Measurements from ENCODE around the gene NEURL3. TPM values are rescaled to one million over a fixed set of nuclear protein-coding genes. Genes with fewer than 3 reads are reported as not detected.

The NEURL3 gene
- total and polyA plus RNA-seq, 2 donors from 2014 or later = 3.2 to 11.1 TPM

DNA sequence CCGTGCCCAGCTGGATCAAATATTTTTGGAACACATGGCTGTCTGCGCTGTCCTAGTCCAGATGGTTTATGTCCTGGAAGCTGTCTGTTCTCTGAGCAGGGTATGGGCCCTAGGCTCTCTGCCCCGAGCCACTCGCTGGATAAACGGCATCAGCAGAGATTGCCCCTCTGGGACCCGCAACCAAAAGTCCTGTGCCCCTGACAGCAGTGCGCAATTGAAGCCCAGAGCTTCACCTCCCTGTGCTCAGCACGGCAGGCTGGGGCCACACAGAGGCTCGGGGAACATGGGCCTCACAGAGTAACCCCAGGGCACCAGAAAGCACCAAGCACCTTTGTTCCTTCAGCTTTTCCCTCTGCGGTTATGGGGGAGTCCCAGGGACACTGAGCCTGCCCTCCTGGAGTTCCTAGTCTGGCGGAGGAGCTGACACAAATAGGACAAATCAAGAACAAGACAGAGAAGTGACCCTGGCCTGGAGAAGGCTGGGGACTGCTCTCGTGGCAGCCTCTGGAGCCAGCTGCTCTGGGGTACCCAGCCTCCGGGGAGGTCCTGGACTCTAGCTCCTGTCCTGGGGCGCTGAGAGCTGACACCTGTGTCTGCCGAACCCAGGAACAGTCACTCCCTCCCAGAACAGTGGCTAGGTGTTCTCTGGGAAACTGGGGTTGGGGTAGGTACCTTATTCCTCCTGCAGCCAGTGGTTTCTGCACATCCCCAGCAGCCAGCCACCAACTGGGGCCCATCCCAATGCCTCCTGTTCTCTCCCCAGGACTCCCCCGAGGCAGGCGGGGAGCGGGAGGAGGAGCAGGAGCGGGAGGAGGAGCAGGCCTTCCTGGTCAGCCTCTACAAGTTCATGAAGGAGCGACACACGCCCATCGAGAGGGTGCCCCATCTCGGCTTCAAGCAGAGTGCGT lies 43.7 kb upstream of the NEURL3 start:
- FAIRE-seq = no peak
- no peak overlapping the region for H3K9ac ChIP-seq (ENCODE audit: low read length in 3 of 3)
- no peaks in the 10 kb centered on the region for H3K27me3 ChIP-seq (ENCODE audit: control insufficient read depth, insufficient read depth, low read length)
- H3K9me3 ChIP-seq (ENCODE audit: control insufficient read depth in 2 of 3, insufficient read depth in 1 of 3, low read length in 3 of 3) = no peaks in the 10 kb centered on the region
- H3K27ac ChIP-seq (ENCODE audit: low read depth in 2 of 2, low read length in 2 of 2) = no peak overlapping the region
- H3K4me1 ChIP-seq (ENCODE audit: control insufficient read depth in 2 of 3, insufficient read depth in 2 of 3, low read depth in 1 of 3, low read length in 3 of 3) = no peaks in the 10 kb centered on the region
- TF ChIP-seq, protein P1, sequence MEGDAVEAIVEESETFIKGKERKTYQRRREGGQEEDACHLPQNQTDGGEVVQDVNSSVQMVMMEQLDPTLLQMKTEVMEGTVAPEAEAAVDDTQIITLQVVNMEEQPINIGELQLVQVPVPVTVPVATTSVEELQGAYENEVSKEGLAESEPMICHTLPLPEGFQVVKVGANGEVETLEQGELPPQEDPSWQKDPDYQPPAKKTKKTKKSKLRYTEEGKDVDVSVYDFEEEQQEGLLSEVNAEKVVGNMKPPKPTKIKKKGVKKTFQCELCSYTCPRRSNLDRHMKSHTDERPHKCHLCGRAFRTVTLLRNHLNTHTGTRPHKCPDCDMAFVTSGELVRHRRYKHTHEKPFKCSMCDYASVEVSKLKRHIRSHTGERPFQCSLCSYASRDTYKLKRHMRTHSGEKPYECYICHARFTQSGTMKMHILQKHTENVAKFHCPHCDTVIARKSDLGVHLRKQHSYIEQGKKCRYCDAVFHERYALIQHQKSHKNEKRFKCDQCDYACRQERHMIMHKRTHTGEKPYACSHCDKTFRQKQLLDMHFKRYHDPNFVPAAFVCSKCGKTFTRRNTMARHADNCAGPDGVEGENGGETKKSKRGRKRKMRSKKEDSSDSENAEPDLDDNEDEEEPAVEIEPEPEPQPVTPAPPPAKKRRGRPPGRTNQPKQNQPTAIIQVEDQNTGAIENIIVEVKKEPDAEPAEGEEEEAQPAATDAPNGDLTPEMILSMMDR (IDR thresholded peaks at IDR 0.05; ENCODE audit: borderline replicate concordance, extremely low read depth, insufficient read depth) = no peak
- H3K4me3 ChIP-seq (ENCODE audit: low read length in 3 of 3) = no peak overlapping the region
- intact Hi-C loops (cut with DNase I) = no loop called here
- DNase-seq = no peak
- no peaks in the 10 kb centered on the region for H3K36me3 ChIP-seq (ENCODE audit: control insufficient read depth in 2 of 3, insufficient read depth in 3 of 3, low read length in 3 of 3)

DNA sequence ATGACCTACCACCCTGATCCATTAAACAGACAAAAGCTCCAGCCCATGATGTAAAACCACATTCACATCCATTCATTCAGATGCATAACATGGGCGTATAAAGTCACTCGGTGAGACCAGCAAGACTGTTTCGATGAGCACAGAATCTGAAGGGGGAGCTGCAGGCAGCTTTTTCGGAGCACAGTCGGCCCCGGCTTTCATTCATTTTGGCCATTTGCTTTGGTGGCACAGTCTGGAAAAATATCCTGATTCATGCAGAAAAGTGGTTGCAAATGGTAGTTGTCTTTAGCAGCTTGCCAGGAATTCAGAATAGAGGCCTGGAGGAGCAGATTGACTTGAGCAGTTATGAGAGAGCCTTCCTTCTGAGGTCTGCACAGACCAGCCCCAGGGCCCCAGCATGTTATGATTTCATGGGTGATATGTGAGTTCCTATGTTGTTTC lies 42.6 kb upstream of the NEURL3 start:
- Histone ChIP-seq H3K36me3 (ENCODE audit: control insufficient read depth in 2 of 3, insufficient read depth in 3 of 3, low read length in 3 of 3) (no peaks in the 10 kb centered on the region), H3K4me1 (ENCODE audit: control insufficient read depth in 2 of 3, insufficient read depth in 2 of 3, low read depth in 1 of 3, low read length in 3 of 3) (no peaks in the 10 kb centered on the region)
- intact Hi-C loops (cut with DNase I) = no loop called here

DNA sequence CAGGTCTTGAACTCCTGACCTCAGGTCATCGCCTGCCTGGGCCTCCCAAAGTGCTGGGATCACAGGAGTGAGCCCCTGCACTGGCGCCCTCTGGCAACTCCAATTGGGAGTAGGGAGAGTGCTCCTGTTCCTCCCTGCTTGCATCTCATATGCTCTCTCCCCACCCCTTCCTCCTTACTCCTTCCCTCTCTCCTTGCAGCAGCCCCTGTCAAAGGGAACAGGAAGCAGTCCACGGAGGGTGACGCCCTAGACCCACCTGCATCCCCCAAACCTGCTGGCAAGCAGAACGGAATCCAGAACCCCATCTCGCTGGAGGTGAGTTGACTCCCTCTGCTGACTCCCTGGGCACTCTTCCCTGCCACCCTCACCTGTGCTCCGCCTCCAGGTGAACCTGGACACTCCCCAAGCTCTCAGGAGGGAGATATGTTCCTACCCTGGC lies 42.1 kb upstream of the NEURL3 start:
- H3K9me3 ChIP-seq (ENCODE audit: control insufficient read depth in 2 of 3, insufficient read depth in 1 of 3, low read length in 3 of 3) = no peaks in the 10 kb centered on the region
- TF ChIP-seq, protein P1 (IDR thresholded peaks at IDR 0.05; ENCODE audit: borderline replicate concordance, extremely low read depth, insufficient read depth) = no peak
- intact Hi-C loops (cut with DNase I) = no loop called here
- H3K27ac ChIP-seq (ENCODE audit: low read depth in 2 of 2, low read length in 2 of 2) = no peak overlapping the region
- no peak overlapping the region for H3K4me3 ChIP-seq (ENCODE audit: low read length in 3 of 3)
- DNase-seq (no peak), FAIRE-seq (no peak)
- H3K9ac ChIP-seq (ENCODE audit: low read length in 3 of 3) = no peak overlapping the region
- H3K36me3 ChIP-seq (ENCODE audit: control insufficient read depth in 2 of 3, insufficient read depth in 3 of 3, low read length in 3 of 3) = no peaks in the 10 kb centered on the region
- no peaks in the 10 kb centered on the region for H3K4me1 ChIP-seq (ENCODE audit: control insufficient read depth in 2 of 3, insufficient read depth in 2 of 3, low read depth in 1 of 3, low read length in 3 of 3)
- no peaks in the 10 kb centered on the region for H3K27me3 ChIP-seq (ENCODE audit: control insufficient read depth, insufficient read depth, low read length)

More for the DNA sequence above, 42.6 kb upstream of the NEURL3 start:
- DNase-seq (no peak), FAIRE-seq (no peak)
- Histone ChIP-seq H3K9me3 (ENCODE audit: control insufficient read depth in 2 of 3, insufficient read depth in 1 of 3, low read length in 3 of 3) (no peaks in the 10 kb centered on the region), H3K27me3 (ENCODE audit: control insufficient read depth, insufficient read depth, low read length) (no peaks in the 10 kb centered on the region), H3K9ac (ENCODE audit: low read length in 3 of 3) (no peak overlapping the region), H3K27ac (ENCODE audit: low read depth in 2 of 2, low read length in 2 of 2) (no peak overlapping the region), H3K4me3 (ENCODE audit: low read length in 3 of 3) (no peak overlapping the region)
- TF ChIP-seq, protein P1 (IDR thresholded peaks at IDR 0.05; ENCODE audit: borderline replicate concordance, extremely low read depth, insufficient read depth) = no peak
